IgD-negative memory B cell (primary cell): ENCODE results near the gene MYBPC3. TPM values are rescaled to one million over a fixed set of nuclear protein-coding genes. Genes with fewer than 3 reads are reported as not detected.
A peak's percentile ranks its signal among the peaks of the same experiment; 100 is the strongest.
"Not testable (repeated sequence)": the region's sequence is repeated elsewhere in the genome, so short reads cannot be mapped to it uniquely, and the experiment has no call there.

Source experiments
- H3K27ac Mint-ChIP-seq, 3 donors: one replicate each; pipeline ENCODE4 v1.8.0; 2020 to 2022; ENCODE audit warnings: mild to moderate bottlenecking in 3 of 3, mixed read lengths in 3 of 3, moderate library complexity in 1 of 3
- H3K27me3 Mint-ChIP-seq: one replicate; pipeline ENCODE4 v1.8.0; 2021; ENCODE audit warnings: mixed read lengths
- H3K36me3 Mint-ChIP-seq: one replicate; pipeline ENCODE4 v1.8.0; 2020; ENCODE audit warnings: mild to moderate bottlenecking, mixed read lengths
- H3K4me1 Mint-ChIP-seq, 3 donors: one replicate each; pipeline ENCODE4 v1.8.0; 2020 to 2022; ENCODE audit warnings: mixed read lengths in 3 of 3, mild to moderate bottlenecking in 1 of 3
- H3K4me3 Mint-ChIP-seq, 4 donors: one replicate each; pipeline ENCODE4 v1.8.0; 2020 to 2022; ENCODE audit warnings: mild to moderate bottlenecking in 4 of 4, mixed read lengths in 4 of 4, moderate library complexity in 3 of 4
- H3K9me3 Mint-ChIP-seq, 3 donors: one replicate each; pipeline ENCODE4 v1.8.0; 2020 to 2021; ENCODE audit warnings: mixed read lengths in 3 of 3, mild to moderate bottlenecking in 1 of 3
- polyA plus RNA-seq: library from polyadenylated mRNA; unstranded; fragments of 300-500 nt; fragmentation: Illumina TruSeq; gene quantifications from one replicate; pipeline ENCODE4 v1.2.3, GENCODE V29; 2021

Gene MYBPC3
- polyA plus RNA-seq, 1 donor from 2014 or later, result not detected

GRCh38 chr11:47332303-47332711 lies 20.2 kb downstream of the MYBPC3 start:
- Mint-ChIP-seq H3K27me3 (no peaks in the 10 kb centered on the region), H3K4me1 (peaks cover 8 to 14% (median 12%) of the 10 kb centered on the region in 3 donors), H3K36me3 (peaks cover 4% of the 10 kb centered on the region), H3K9me3 (no peaks in the 10 kb centered on the region), H3K27ac (no peak overlapping the region), H3K4me3 (no peak overlapping the region)

DNA sequence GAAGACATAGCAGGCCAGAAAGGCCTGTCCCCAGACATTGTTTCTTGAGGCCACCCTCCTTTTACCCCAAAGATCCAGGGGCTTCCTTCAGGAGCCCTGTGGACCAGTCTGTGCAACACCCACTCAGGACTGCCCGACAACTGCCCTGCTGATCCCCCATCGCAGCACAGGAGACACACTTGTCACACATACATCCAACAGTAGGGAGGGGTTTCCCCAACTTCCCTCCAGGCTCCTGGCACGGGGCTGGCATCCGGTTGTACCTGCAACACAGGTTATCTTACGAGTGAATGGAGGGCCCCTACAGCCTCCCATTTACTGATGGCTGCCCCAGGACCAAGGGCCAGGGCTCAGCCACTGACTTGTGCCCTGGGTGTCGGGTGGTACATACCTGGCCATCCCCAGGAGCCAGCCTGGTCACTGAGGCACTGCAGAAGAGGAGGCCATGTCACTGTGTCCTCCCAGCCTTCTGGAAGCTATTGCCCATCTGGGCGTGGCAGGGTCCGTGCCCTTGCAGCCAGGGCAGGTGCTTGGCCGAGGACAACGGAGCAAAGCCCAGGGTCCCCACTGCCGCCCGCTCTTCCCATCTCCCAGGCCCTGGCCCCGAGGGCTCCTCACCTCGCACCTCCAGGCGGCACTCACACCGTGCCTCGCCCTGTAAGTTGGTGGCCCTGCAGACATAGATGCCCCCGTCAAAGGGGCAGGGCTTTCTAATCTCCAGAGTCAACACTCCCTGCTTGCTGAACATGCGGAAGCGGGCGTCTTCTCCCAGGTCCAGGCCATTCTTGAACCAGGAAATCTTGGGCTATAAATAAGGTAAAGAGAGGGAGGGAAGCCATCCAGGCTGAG lies 20.8 kb downstream of the MYBPC3 start:
- H3K36me3 Mint-ChIP-seq, result peaks cover 4% of the 10 kb centered on the region

DNA sequence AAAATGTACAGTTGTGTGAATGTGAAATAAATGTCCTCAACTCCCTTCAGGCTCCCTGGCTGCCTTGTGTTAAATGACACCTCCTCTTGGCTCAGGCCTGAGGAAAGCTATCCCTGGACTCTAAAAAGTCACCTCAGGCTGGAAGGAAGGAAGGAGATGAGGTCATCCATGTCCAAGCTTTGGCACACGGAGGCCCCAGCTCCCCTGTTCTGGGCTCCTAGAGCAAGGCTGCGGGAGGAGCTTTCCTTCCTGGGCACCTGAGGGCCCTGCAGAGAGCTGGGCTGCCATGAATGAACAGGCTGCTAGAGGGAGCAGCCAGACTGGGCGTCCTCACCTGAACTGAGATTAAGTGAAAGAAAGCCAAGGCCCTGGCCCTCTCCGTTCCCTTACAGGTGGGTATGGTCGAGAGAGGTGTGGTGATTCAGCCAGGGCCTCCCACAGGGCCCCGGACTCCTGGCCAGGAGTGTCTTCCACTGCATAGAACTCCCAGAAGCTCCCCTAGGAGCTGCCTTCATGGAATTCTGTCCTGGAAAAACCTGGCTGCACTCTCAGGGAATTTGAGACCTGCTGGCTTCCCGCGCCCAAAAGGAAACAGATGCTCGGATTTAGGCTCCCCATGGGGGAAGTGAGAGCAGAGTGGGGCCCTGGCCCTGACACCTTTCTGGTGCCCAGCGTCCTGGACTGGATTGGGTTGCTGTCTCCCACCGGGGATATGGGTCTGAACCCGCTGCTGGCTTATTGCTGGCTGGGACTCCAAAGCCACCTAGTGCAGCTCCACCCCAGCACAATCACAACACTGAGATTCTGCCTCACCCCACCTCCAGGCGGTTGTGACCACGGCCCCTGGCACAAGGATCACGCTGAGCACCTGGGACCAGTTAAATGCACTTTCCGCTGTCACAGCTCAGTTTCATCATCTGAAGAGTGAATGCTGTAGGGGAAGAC lies 22.2 kb downstream of the MYBPC3 start:
- H3K4me1 Mint-ChIP-seq, result peaks cover 8 to 16% (median 12%) of the 10 kb centered on the region in 3 donors
- peaks cover 4% of the 10 kb centered on the region for H3K36me3 Mint-ChIP-seq
- H3K4me3 Mint-ChIP-seq, result no peak overlapping the region
- no peak overlapping the region for H3K27ac Mint-ChIP-seq
- H3K9me3 Mint-ChIP-seq, result no peaks in the 10 kb centered on the region
- no peaks in the 10 kb centered on the region for H3K27me3 Mint-ChIP-seq

More for the DNA sequence above, 20.8 kb downstream of the MYBPC3 start:
- Mint-ChIP-seq H3K9me3 (no peaks in the 10 kb centered on the region), H3K27ac (peak overlapping the region in 2 of 3 donors; percentile 14 to 31), H3K4me1 (peaks cover 8 to 16% (median 12%) of the 10 kb centered on the region in 3 donors), H3K27me3 (no peaks in the 10 kb centered on the region), H3K4me3 (peak overlapping the region in 1 of 4 donors; percentile 32)

DNA sequence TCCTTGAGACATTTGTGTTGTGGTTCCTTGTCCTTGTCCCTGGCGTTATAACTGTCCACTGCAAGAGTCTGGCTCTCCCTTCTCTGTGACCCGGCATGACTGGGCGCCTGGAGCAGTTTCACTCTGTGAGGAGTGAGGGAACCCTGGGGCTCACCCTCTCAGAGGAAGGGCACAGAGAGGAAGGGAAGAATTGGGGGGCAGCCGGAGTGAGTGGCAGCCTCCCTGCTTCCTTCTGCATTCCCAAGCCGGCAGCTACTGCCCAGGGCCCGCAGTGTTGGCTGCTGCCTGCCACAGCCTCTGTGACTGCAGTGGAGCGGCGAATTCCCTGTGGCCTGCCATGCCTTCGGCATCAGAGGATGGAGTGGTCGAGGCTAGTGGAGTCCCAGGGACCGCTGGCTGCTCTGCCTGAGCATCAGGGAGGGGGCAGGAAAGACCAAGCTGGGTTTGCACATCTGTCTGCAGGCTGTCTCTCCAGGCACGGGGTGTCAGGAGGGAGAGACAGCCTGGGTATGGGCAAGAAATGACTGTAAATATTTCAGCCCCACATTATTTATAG lies 23.0 kb downstream of the MYBPC3 start:
- H3K27me3 Mint-ChIP-seq, result no peaks in the 10 kb centered on the region
- H3K4me1 Mint-ChIP-seq, result peaks cover 8 to 16% (median 12%) of the 10 kb centered on the region in 3 donors
- peaks cover 4% of the 10 kb centered on the region for H3K36me3 Mint-ChIP-seq
- peak overlapping the region in 1 of 4 donors; percentile 57 for H3K4me3 Mint-ChIP-seq
- H3K9me3 Mint-ChIP-seq, result no peaks in the 10 kb centered on the region
- no peak overlapping the region for H3K27ac Mint-ChIP-seq

- H3K4me1 Mint-ChIP-seq, result peaks cover 8 to 16% (median 12%) of the 10 kb centered on the region in 3 donors
- H3K4me3 Mint-ChIP-seq, result peak overlapping the region in 2 of 4 donors; percentile 68 to 75
- no peaks in the 10 kb centered on the region for H3K27me3 Mint-ChIP-seq
- no peaks in the 10 kb centered on the region for H3K9me3 Mint-ChIP-seq
- H3K27ac Mint-ChIP-seq, result peak overlapping the region; percentile 49 to 86 (median 69)
- peaks cover 4% of the 10 kb centered on the region for H3K36me3 Mint-ChIP-seq
These were observed 23.8 kb downstream of the MYBPC3 start for GRCh38 chr11:47328449-47329390.

DNA sequence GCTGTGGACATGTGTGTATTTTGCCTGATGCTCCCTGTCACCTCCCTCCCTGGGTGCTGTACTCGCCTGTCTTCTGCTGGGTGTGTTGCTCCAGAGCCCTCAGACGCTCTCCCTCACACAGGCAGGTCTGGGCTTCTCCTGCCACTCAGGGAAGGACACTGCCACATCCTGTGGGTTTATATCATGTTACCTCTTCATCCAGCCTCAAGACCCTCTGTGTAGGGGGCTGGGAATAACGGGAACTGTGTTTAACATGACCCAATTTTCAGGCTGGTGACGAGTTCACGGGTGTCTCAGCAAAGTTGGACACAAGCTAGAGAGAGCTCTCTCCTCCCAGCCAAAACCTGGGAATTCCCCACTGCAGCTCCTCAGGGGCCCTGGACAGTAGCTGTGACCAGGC lies 24.6 kb downstream of the MYBPC3 start:
- Mint-ChIP-seq H3K4me1 (peaks cover 8 to 16% (median 12%) of the 10 kb centered on the region in 3 donors), H3K27me3 (no peaks in the 10 kb centered on the region), H3K27ac (peak overlapping the region in 1 of 3 donors; percentile 49), H3K4me3 (peak overlapping the region in 1 of 4 donors; percentile 75), H3K36me3 (peaks cover 4% of the 10 kb centered on the region), H3K9me3 (no peaks in the 10 kb centered on the region)

- H3K27me3 Mint-ChIP-seq, result no peaks in the 10 kb centered on the region
- no peak overlapping the region for H3K4me3 Mint-ChIP-seq
- peaks cover 4% of the 10 kb centered on the region for H3K36me3 Mint-ChIP-seq
- H3K27ac Mint-ChIP-seq, result peak overlapping the region in 1 of 3 donors; percentile 9
- no peaks in the 10 kb centered on the region for H3K9me3 Mint-ChIP-seq
- peaks cover 8 to 16% (median 12%) of the 10 kb centered on the region in 3 donors for H3K4me1 Mint-ChIP-seq
These were observed 25.5 kb downstream of the MYBPC3 start for GRCh38 chr11:47327025-47327424.

DNA sequence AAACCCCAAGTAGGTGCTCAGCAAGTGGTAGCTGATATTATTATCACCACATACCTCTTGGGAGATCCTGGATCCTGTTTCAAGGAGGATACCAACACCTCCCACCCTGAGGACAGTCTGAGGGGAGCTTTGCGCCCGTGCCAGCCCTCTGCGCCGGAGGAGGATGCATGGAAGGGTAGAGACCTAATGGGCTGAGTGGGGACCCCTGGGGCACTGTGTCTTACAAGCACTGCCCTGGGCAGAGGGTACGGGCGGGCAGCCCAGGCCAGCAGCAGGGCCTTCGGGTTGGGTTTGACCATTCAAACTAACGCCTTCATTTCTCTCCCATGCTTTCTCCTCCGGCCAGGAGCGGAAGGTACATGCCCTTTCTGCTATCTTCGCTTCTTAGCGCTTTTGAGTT lies 26.3 kb downstream of the MYBPC3 start:
- peak overlapping the region in 2 of 3 donors; percentile 9 to 32 for H3K27ac Mint-ChIP-seq
- no peaks in the 10 kb centered on the region for H3K9me3 Mint-ChIP-seq
- H3K27me3 Mint-ChIP-seq, result no peaks in the 10 kb centered on the region
- peaks cover 4% of the 10 kb centered on the region for H3K36me3 Mint-ChIP-seq
- no peak overlapping the region for H3K4me3 Mint-ChIP-seq
- H3K4me1 Mint-ChIP-seq, result peaks cover 8 to 16% (median 12%) of the 10 kb centered on the region in 3 donors

GRCh38 chr11:47325271-47326041 lies 27.0 kb downstream of the MYBPC3 start:
- Mint-ChIP-seq H3K36me3 (peaks cover 4% of the 10 kb centered on the region), H3K27me3 (no peaks in the 10 kb centered on the region), H3K27ac (no peak overlapping the region), H3K9me3 (no peaks in the 10 kb centered on the region), H3K4me1 (peaks cover 8 to 16% (median 12%) of the 10 kb centered on the region in 3 donors), H3K4me3 (no peak overlapping the region)

DNA sequence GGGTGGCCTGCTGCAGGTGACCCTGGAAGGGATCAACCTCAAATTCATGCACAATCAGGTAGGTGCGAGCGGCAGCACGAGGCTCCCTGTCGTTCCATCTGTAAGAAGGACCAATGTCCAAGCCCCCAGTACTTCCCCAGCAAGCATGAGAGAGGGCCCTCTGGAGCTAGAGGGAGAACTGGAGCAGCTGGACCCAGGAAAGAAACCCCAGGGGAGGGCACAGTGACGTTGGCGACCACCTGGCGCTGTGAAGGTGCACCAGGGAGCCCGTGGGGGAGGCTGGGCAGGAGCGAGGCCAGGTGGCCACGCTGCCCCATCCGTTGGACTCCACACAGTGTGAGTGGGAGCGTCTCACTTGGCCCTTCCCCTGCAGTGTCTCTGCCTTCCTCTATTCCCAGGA lies 28.0 kb downstream of the MYBPC3 start:
- Mint-ChIP-seq H3K27ac (no peak overlapping the region), H3K4me3 (no peak overlapping the region), H3K36me3 (peaks cover 4% of the 10 kb centered on the region), H3K27me3 (no peaks in the 10 kb centered on the region), H3K4me1 (peaks cover 8 to 13% (median 12%) of the 10 kb centered on the region in 3 donors), H3K9me3 (no peaks in the 10 kb centered on the region)

DNA sequence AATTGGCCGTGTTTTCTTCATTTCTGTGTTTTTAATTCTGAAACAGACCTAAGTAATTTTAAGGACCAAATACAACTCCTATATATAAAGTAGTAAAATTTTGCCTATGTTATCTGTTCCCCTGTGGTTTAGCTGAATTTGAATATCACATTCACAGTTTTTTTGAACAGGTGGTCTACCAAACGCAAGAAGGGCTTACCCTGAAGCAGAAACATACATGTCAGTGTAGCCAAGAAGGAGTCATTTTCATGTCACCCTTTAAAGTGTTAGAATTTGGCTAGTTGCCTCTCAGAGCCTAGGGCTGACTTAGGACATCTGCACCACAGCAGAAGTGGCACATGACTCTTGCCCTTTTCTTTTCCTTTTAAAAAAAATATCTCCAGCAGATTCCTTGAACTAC lies 34.3 kb downstream of the MYBPC3 start:
- H3K9me3 Mint-ChIP-seq, result no peaks in the 10 kb centered on the region
- H3K4me1 Mint-ChIP-seq, result peaks cover 7 to 14% (median 11%) of the 10 kb centered on the region in 3 donors
- no peaks in the 10 kb centered on the region for H3K27me3 Mint-ChIP-seq
- H3K36me3 Mint-ChIP-seq, result no peaks in the 10 kb centered on the region
- H3K4me3 Mint-ChIP-seq, result peak overlapping the region in 2 of 4 donors; percentile 54 to 71
- H3K27ac Mint-ChIP-seq, result peak overlapping the region in 1 of 3 donors; percentile 39

DNA sequence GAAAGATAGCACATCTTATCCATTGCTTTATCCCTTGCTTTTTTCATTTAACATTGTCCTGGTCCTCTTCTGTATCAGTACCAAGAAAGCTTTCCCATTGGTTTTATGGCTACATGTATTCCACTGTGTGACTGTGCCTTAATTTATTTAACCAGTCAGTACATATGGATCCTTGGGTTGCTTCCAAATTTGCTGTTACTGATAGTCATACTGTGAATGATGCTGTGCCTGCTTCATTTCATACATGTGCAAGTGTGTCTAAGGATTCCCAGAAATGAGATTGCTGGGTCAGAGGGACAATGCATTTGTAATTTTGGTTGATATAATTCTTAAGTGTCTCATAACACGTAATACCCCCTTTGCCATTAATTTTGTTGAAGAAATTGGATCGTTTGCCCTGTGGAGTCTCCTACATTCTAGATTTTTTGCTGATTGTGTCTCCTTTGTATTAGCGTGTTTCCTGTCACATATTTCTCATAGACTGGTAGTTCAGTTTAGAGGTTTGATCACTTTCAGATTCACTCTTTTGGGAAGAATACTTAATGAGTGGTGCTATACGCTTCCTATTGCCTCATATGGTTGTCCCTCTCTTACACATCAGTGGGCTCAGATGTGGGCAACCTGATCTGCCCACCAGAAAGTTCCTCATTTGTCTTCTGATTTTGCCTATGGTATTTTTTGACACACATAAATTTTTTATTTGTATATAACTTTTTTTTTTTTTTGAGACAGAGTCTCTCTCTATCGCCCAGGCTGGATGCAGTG lies 35.3 kb downstream of the MYBPC3 start:
- peaks cover 7 to 14% (median 11%) of the 10 kb centered on the region in 3 donors for H3K4me1 Mint-ChIP-seq
- no peaks in the 10 kb centered on the region for H3K27me3 Mint-ChIP-seq
- H3K36me3 Mint-ChIP-seq, result no peaks in the 10 kb centered on the region
- H3K4me3 Mint-ChIP-seq, result peak overlapping the region in 2 of 4 donors; percentile 9 to 23
- H3K9me3 Mint-ChIP-seq, result no peaks in the 10 kb centered on the region
- H3K27ac Mint-ChIP-seq, result peak overlapping the region in 2 of 3 donors; percentile 1 to 36

DNA sequence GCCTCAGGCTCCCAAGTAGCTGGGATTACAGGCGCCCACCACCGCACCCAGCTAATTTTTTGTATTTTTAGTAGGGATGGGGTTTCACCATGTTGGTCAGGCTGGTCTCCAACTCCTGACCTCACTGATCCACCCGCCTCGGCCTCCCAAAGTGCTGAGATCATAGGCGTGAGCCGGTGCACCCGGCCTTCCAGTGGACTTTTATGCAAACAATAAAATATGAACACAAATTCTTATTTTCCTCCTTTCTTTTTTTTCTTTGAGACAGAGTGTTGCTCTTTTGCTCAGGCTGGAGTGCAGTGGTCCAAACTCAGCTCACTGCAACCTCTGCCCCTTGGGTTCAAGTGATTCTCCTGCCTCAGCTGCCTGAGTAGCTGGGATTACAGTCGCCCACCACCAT lies 36.0 kb downstream of the MYBPC3 start:
- H3K27ac Mint-ChIP-seq, H3K36me3 Mint-ChIP-seq, H3K27me3 Mint-ChIP-seq, H3K9me3 Mint-ChIP-seq, H3K4me3 Mint-ChIP-seq: not testable (repeated sequence)
- peaks cover 7 to 14% (median 11%) of the 10 kb centered on the region in 3 donors for H3K4me1 Mint-ChIP-seq
